SK-N-SH (cell line): Measurements from ENCODE around the gene DCDC2B. TPM values are rescaled to one million over a fixed set of nuclear protein-coding genes. Genes with fewer than 3 reads are reported as not detected.

Experiments
- CTCF ChIA-PET: fragments of 300-600, 350-600 bp; formaldehyde crosslinking; extraction: SDS; loops from one replicate; lab custom pipeline; 2021; lab: Yijun Ruan, JAX
- POLR2A ChIA-PET: fragments of 350-600 bp; sonication (Branson Sonifier 250); formaldehyde crosslinking; extraction: SDS; loops from one replicate; lab custom pipeline; 2020; ENCODE audit warnings: antibody characterized with exemption, inconsistent platforms; lab: Yijun Ruan, JAX
- DNase-seq: peaks from one replicate; pipeline ENCODE4 v3.0.0; 2012
- H2AFZ ChIP-seq: fragments of 200-600 bp; sonication (generic); 2 replicates; pipeline ENCODE4 v1.8.1; 2016; ENCODE audit warnings: antibody characterized with exemption, mild to moderate bottlenecking, low read depth
- H3F3A ChIP-seq: fragments of 200-600 bp; sonication (generic); replicated peaks from 2 replicates; pipeline ENCODE3; 2016; ENCODE audit warnings: antibody characterized with exemption, mild to moderate bottlenecking; ENCODE audit not compliant: insufficient read depth
- H3K27ac ChIP-seq, 2 experiments: fragments of 200-500 bp in 1 of 2; fragments of 200-600 bp in 1 of 2; sonication (Bioruptor generic) in 1 of 2; sonication (generic), shearing (Covaris generic) in 1 of 2; 2 replicates each; pipeline versions ENCODE4 v1.5.1 to v1.6.1; 2014 to 2016; ENCODE audit warnings: low read depth in 2 of 2, inconsistent platforms in 1 of 2, low read length in 1 of 2, mild to moderate bottlenecking in 1 of 2, mixed read lengths in 1 of 2
- H3K27me3 ChIP-seq: fragments of 200-600 bp; sonication (generic), shearing (Covaris generic); 2 replicates; pipeline ENCODE4 v1.6.1; 2016; ENCODE audit warnings: mixed run types; ENCODE audit not compliant: insufficient read depth
- H3K36me3 ChIP-seq, 2 experiments: fragments of 200-500 bp in 1 of 2; fragments of 200-600 bp in 1 of 2; sonication (Bioruptor generic) in 1 of 2; sonication (generic) in 1 of 2; replicated peaks in 1 of 2; 2 replicates each; pipeline versions ENCODE3 to v1.5.1; 2014 to 2016; ENCODE audit warnings: low read length in 1 of 2, mild to moderate bottlenecking in 1 of 2; ENCODE audit not compliant: insufficient read depth in 2 of 2, control insufficient read depth in 1 of 2
- H3K4me1 ChIP-seq, 2 experiments: fragments of 200-500 bp in 1 of 2; fragments of 200-600 bp in 1 of 2; sonication (Bioruptor generic) in 1 of 2; sonication (generic), shearing (Covaris generic) in 1 of 2; 2 replicates each; pipeline versions ENCODE4 v1.5.1 to v1.6.1; 2014 to 2016; ENCODE audit warnings: low read depth in 1 of 2, low read length in 1 of 2, mixed run types in 1 of 2; ENCODE audit not compliant: insufficient read depth in 2 of 2, control insufficient read depth in 1 of 2
- H3K4me2 ChIP-seq: fragments of 200-600 bp; sonication (generic), shearing (Covaris generic); 2 replicates; pipeline ENCODE4 v1.6.1; 2017; ENCODE audit warnings: mixed run types
- H3K4me3 ChIP-seq, 2 experiments: fragments of 200-500 bp in 1 of 2; fragments of 200-600 bp in 1 of 2; sonication (Bioruptor generic) in 1 of 2; sonication (generic), shearing (Covaris generic) in 1 of 2; 2 replicates each; pipeline versions ENCODE4 v1.5.1 to v1.8.1; 2014 to 2016; ENCODE audit warnings: low read depth in 2 of 2, inconsistent platforms in 1 of 2, low read length in 1 of 2, mild to moderate bottlenecking in 1 of 2, mixed read lengths in 1 of 2, moderate library complexity in 1 of 2
- H3K79me2 ChIP-seq: fragments of 200-600 bp; sonication (generic); 2 replicates; pipeline ENCODE4 v1.8.1; 2017; ENCODE audit warnings: mild to moderate bottlenecking; ENCODE audit not compliant: insufficient read depth
- H3K9ac ChIP-seq: fragments of 200-600 bp; sonication (generic); 2 replicates; pipeline ENCODE4 v1.6.1; 2017; ENCODE audit warnings: mixed run types
- H3K9me2 ChIP-seq: fragments of 200-600 bp; sonication (generic); 2 replicates; pipeline ENCODE4 v1.6.1; 2017; ENCODE audit warnings: mixed run types
- H3K9me3 ChIP-seq: fragments of 200-600 bp; sonication (generic); 2 replicates; pipeline ENCODE4 v1.6.1; 2017; ENCODE audit warnings: mixed run types, mild to moderate bottlenecking, moderate library complexity
- H4K20me1 ChIP-seq: fragments of 200-600 bp; sonication (generic); 2 replicates; pipeline ENCODE4 v1.6.1; 2017; ENCODE audit warnings: mild to moderate bottlenecking, mixed run types; ENCODE audit not compliant: insufficient read depth
- CHD2 ChIP-seq: fragments of 150-350 bp; IDR thresholded peaks from 2 replicates; pipeline ENCODE4 v1.6.1; 2018; ENCODE audit warnings: low read length; ENCODE audit not compliant: partially characterized antibody
- GABPA ChIP-seq: IDR thresholded peaks from 2 replicates; pipeline ENCODE4 v1.4.0; 2012; ENCODE audit warnings: low read depth, mild to moderate bottlenecking
- IRF3 ChIP-seq: fragments of 150-350 bp; IDR thresholded peaks from 2 replicates; pipeline ENCODE4 v1.6.1; 2016; ENCODE audit warnings: mild to moderate bottlenecking, low read depth, low read length
- MAX ChIP-seq: IDR thresholded peaks from 2 replicates; pipeline ENCODE4 v1.4.0; 2012; ENCODE audit warnings: low read depth
- MXI1 ChIP-seq: IDR thresholded peaks from 2 replicates; pipeline ENCODE4 v1.6.1; 2012; ENCODE audit warnings: mild to moderate bottlenecking, low read depth, low read length, improper control_type of control experiment
- REST ChIP-seq: IDR thresholded peaks from 2 replicates; pipeline ENCODE4 v1.6.1; 2012; ENCODE audit warnings: mild to moderate bottlenecking, low read depth, low read length, moderate library complexity
- RFX5 ChIP-seq: IDR thresholded peaks from 2 replicates; pipeline ENCODE4 v1.6.1; 2012; ENCODE audit warnings: mild to moderate bottlenecking, improper control_type of control experiment, low read length
- RXRA ChIP-seq: IDR thresholded peaks from 2 replicates; pipeline ENCODE4 v1.4.0; 2012; ENCODE audit warnings: low read depth, mild to moderate bottlenecking, borderline replicate concordance
- TAF1 ChIP-seq: IDR thresholded peaks from 2 replicates; pipeline ENCODE4 v1.6.1; 2012; ENCODE audit warnings: low read depth, mild to moderate bottlenecking, low read length, moderate library complexity, borderline replicate concordance
- TCF12 ChIP-seq: IDR thresholded peaks from 2 replicates; pipeline ENCODE4 v1.4.0; 2012
- USF2 ChIP-seq: fragments of 150-350 bp; IDR thresholded peaks from 2 replicates; pipeline ENCODE4 v1.6.1; 2017; ENCODE audit warnings: antibody characterized with exemption, low read length, low read depth, borderline replicate concordance
- polyA plus RNA-seq, 3 experiments: library from polyadenylated mRNA; depleted of rRNA; stranded (reverse); fragments of >200 nt; gene quantifications; 2 replicates each; pipeline ENCODE4 v1.2.3, GENCODE V29; 2012

Gene DCDC2B
- polyA plus RNA-seq, 1 of the 3 experiments (the other 2 are of a cell fraction) = not detected

GRCh38 chr1:32195972-32196823 lies 12.7 kb upstream of the DCDC2B start:
- no peak for TF ChIP-seq RFX5
- no peak for TF ChIP-seq IRF3
- no peak for TF ChIP-seq USF2
- no peak for TF ChIP-seq MAX
- no peak for TF ChIP-seq CHD2
- no peak for TF ChIP-seq TCF12
- no peak for TF ChIP-seq REST
- no peak for TF ChIP-seq GABPA
- TF ChIP-seq TAF1 = no peak
- no peak for TF ChIP-seq RXRA
- no peak for TF ChIP-seq MXI1
- POLR2A ChIA-PET = interaction anchor here (1.0 to 3.4 kb wide), 2 partner anchors 11 to 15 kb away, joined by 3 to 19 read pairs; partner anchors contain the start of gene TXLNA
- H3K4me2 ChIP-seq = no peak overlapping the region
- no peaks in the 10 kb centered on the region for H3K79me2 ChIP-seq
- no peak overlapping the region for H2AFZ ChIP-seq
- H3K36me3 ChIP-seq = peaks cover 45 to 68% of the 10 kb centered on the region in 2 experiments
- CTCF ChIA-PET = no interaction called here
- no peaks in the 10 kb centered on the region for H3K9me2 ChIP-seq
- H3K27ac ChIP-seq = peak overlapping the region; percentile 9 to 28; a peak in 1 of 4 replicates
- H3K27me3 ChIP-seq = no peaks in the 10 kb centered on the region
- H3F3A ChIP-seq = peaks cover 18% of the 10 kb centered on the region
- no peak for DNase-seq
- H3K9me3 ChIP-seq = no peaks in the 10 kb centered on the region
- H4K20me1 ChIP-seq = no peaks in the 10 kb centered on the region
- H3K4me1 ChIP-seq = peaks cover 20 to 22% of the 10 kb centered on the region in 2 experiments; a peak in 3 of 4 replicates
- no peak overlapping the region for H3K4me3 ChIP-seq
- no peak overlapping the region for H3K9ac ChIP-seq
